ENCODE measurements around the gene XAF1. TPM values are rescaled to one million over a fixed set of nuclear protein-coding genes. Genes with fewer than 3 reads are reported as not detected.
A peak's percentile ranks its signal among the peaks of the same experiment; 100 is the strongest.

Gene XAF1
- total RNA-seq, 4 donors from 2014 or later: 25.2 to 50.3 (median 45.6) TPM

GRCh38 chr17:6711081-6711674 is 44.7 kb upstream of the XAF1 start:
- DNase-seq (ENCODE audit: low spot score in 2 of 2): no peak
- WGBS, 2 donors: 57 to 58% methylated on average over 7 of the region's 7 CpGs

GRCh38 chr17:6711681-6712057 is 44.2 kb upstream of the XAF1 start:
- TF ChIP-seq, protein P1, sequence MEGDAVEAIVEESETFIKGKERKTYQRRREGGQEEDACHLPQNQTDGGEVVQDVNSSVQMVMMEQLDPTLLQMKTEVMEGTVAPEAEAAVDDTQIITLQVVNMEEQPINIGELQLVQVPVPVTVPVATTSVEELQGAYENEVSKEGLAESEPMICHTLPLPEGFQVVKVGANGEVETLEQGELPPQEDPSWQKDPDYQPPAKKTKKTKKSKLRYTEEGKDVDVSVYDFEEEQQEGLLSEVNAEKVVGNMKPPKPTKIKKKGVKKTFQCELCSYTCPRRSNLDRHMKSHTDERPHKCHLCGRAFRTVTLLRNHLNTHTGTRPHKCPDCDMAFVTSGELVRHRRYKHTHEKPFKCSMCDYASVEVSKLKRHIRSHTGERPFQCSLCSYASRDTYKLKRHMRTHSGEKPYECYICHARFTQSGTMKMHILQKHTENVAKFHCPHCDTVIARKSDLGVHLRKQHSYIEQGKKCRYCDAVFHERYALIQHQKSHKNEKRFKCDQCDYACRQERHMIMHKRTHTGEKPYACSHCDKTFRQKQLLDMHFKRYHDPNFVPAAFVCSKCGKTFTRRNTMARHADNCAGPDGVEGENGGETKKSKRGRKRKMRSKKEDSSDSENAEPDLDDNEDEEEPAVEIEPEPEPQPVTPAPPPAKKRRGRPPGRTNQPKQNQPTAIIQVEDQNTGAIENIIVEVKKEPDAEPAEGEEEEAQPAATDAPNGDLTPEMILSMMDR (IDR thresholded peaks at IDR 0.05): no peak
- TF ChIP-seq EP300 (IDR thresholded peaks at IDR 0.05): no peak
- TF ChIP-seq POLR2A (IDR thresholded peaks at IDR 0.05): no peak
- WGBS, 2 donors: 39 to 50% methylated on average over 2 of the region's 2 CpGs
- no peak overlapping the region for H3K27ac ChIP-seq

More at GRCh38 chr17:6711081-6711674, 44.7 kb upstream of the XAF1 start:
- H3K36me3 ChIP-seq: no peaks in the 10 kb centered on the region
- H3K27ac ChIP-seq: no peak overlapping the region
- TF ChIP-seq, protein P1 (IDR thresholded peaks at IDR 0.05): no peak
- TF ChIP-seq POLR2A (IDR thresholded peaks at IDR 0.05) (no peak), EP300 (IDR thresholded peaks at IDR 0.05) (no peak)
- H3K4me3 ChIP-seq: no peak overlapping the region
- peaks cover 0 to 24% (median 0%) of the 10 kb centered on the region in 4 donors for H3K9me3 ChIP-seq
- peaks cover 0 to 46% of the 10 kb centered on the region in 2 donors for H3K27me3 ChIP-seq
- H3K4me1 ChIP-seq: peaks cover 0 to 12% (median 3%) of the 10 kb centered on the region in 4 donors

DNA sequence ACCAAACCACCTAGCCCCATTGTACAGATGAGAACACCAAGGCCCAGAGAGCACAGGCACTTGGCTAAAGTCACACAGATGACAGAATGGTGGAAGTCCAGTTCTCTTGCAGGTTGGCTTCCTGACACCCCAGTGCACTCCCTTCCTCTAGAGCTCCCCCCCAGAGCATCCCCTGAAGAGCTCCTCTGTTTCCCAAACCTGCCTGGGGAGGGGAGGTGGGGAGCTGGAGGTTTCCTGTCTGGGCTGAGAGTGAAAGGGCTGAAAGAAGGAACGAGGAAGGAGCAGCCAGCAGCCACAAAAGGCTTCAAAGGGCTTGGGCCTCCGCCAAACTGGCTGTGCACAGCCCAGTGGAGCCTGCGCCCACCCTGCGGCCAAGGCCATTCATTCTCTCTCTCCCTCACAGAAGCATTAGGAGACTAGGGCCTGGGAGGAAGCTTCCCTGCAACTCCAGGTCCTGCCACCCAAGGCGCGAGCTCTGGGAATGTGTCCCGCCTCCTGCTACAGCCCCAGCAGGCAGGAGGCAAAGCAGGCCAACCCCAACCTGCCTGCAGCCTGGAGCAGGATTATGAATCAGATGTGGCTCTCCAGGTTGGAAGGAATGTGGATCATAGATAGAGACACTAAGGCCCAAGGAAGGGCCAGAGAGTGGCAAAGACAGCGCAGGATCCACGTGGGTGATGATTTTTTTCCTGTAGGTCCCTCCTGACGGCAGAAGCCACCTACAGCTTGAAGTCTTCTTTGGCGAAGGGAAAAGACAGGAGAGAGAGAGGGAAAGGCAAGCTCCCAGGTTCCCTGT is 43.6 kb upstream of the XAF1 start:
- 32 to 36% methylated on average over 11 of the region's 11 CpGs for WGBS, 2 donors
- no peak overlapping the region for H3K4me3 ChIP-seq
- no peak for DNase-seq (ENCODE audit: low spot score in 2 of 2)
- no peaks in the 10 kb centered on the region for H3K36me3 ChIP-seq
- H3K27ac ChIP-seq: no peak overlapping the region
- TF ChIP-seq POLR2A (IDR thresholded peaks at IDR 0.05): no peak
- TF ChIP-seq, protein P1 (IDR thresholded peaks at IDR 0.05): no peak
- TF ChIP-seq EP300 (IDR thresholded peaks at IDR 0.05): no peak
- H3K9me3 ChIP-seq: peaks cover 0 to 33% (median 0%) of the 10 kb centered on the region in 4 donors
- peaks cover 0 to 12% (median 3%) of the 10 kb centered on the region in 4 donors for H3K4me1 ChIP-seq
- peaks cover 0 to 46% of the 10 kb centered on the region in 2 donors for H3K27me3 ChIP-seq

More at GRCh38 chr17:6711681-6712057, 44.2 kb upstream of the XAF1 start:
- Histone ChIP-seq H3K27me3 (peaks cover 0 to 46% of the 10 kb centered on the region in 2 donors), H3K4me1 (peaks cover 0 to 12% (median 3%) of the 10 kb centered on the region in 4 donors), H3K36me3 (no peaks in the 10 kb centered on the region), H3K4me3 (no peak overlapping the region), H3K9me3 (peaks cover 0 to 29% (median 0%) of the 10 kb centered on the region in 4 donors)
- DNase-seq (ENCODE audit: low spot score in 2 of 2): no peak

DNA sequence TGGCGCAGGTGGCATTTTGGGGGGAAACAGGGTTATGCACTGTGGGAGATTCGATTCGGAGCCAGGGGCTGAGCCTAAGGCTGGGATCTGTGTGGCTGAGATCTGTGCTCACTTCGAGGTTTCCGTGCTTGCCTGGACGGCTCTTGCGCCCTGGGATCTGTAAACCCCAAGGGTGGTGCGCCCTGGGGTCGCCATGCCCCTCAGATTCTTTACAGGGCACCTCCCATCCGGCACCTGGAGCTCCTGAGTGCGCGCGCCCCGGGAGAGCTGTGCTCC is 43.1 kb upstream of the XAF1 start:
- no peaks in the 10 kb centered on the region for H3K36me3 ChIP-seq
- peak overlapping the region in 1 of 4 donors; percentile 35 for H3K4me3 ChIP-seq
- TF ChIP-seq, protein P1 (IDR thresholded peaks at IDR 0.05): no peak
- TF ChIP-seq POLR2A (IDR thresholded peaks at IDR 0.05) (no peak), EP300 (IDR thresholded peaks at IDR 0.05) (no peak)
- 10 to 25% methylated on average over 9 of the region's 14 CpGs for WGBS, 2 donors
- H3K9me3 ChIP-seq: peaks cover 0 to 38% (median 0%) of the 10 kb centered on the region in 4 donors
- no peak for DNase-seq (ENCODE audit: low spot score in 2 of 2)
- peaks cover 0 to 46% of the 10 kb centered on the region in 2 donors for H3K27me3 ChIP-seq
- H3K4me1 ChIP-seq: peaks cover 0 to 12% (median 3%) of the 10 kb centered on the region in 4 donors
- H3K27ac ChIP-seq: no peak overlapping the region

All from tibial nerve (tissue), 4 donors.